MCF 10A (cell line): ENCODE results near the gene SCN1B. TPM values are rescaled to one million over a fixed set of nuclear protein-coding genes. Genes with fewer than 3 reads are reported as not detected.

Experiments used
- BruUV-seq: library from RNA; stranded (reverse); fragments of 400-500 nt; replicated peaks from 2 replicates; lab custom pipeline; 2021; lab: Mats Ljungman, UMichigan
- CTCF ChIA-PET: fragments of 300-600 bp; sonication (Branson Sonifier 250); formaldehyde crosslinking; extraction: SDS; loops from one replicate; lab custom pipeline; 2021; ENCODE audit warnings: antibody characterized with exemption, inconsistent platforms; lab: Yijun Ruan, JAX
- POLR2A ChIA-PET: fragments of 300-600, 350-650 bp; sonication (Branson Sonifier 250); formaldehyde crosslinking; extraction: SDS; loops from one replicate; lab custom pipeline; 2020; ENCODE audit warnings: antibody characterized with exemption, inconsistent platforms; lab: Yijun Ruan, JAX
- DNase-seq: peaks from one replicate; pipeline ENCODE4 v3.0.0-alpha.2; 2018; ENCODE audit not compliant: unreplicated experiment
- H3K27ac Mint-ChIP-seq: one replicate; pipeline ENCODE4 v1.8.0; 2022; ENCODE audit warnings: mild to moderate bottlenecking, low read depth, mixed read lengths; ENCODE audit not compliant: unreplicated experiment
- H3K27me3 Mint-ChIP-seq: one replicate; pipeline ENCODE4 v1.8.0; 2022; ENCODE audit warnings: mixed read lengths; ENCODE audit not compliant: insufficient read depth, unreplicated experiment
- H3K36me3 Mint-ChIP-seq: one replicate; pipeline ENCODE4 v1.8.0; 2022; ENCODE audit warnings: mild to moderate bottlenecking, moderate library complexity, mixed read lengths; ENCODE audit not compliant: insufficient read depth, unreplicated experiment
- H3K4me1 Mint-ChIP-seq: one replicate; pipeline ENCODE4 v1.8.0; 2022; ENCODE audit warnings: mixed read lengths; ENCODE audit not compliant: insufficient read depth, unreplicated experiment
- H3K4me3 Mint-ChIP-seq: one replicate; pipeline ENCODE4 v1.8.0; 2022; ENCODE audit warnings: mild to moderate bottlenecking, moderate library complexity, mixed read lengths; ENCODE audit not compliant: unreplicated experiment
- H3K9me3 Mint-ChIP-seq: one replicate; pipeline ENCODE4 v1.8.0; 2022; ENCODE audit warnings: mixed read lengths; ENCODE audit not compliant: unreplicated experiment
- CTCF ChIP-seq: fragments of 200-600 bp; IDR thresholded peaks from one replicate; pipeline ENCODE4 v1.8.0; 2022; ENCODE audit warnings: antibody characterized with exemption, mild to moderate bottlenecking; ENCODE audit not compliant: unreplicated experiment
- intact Hi-C: fragments of 100-400 bp; cut with micrococcal nuclease; formaldehyde crosslinking; loops from 2 replicates; pipeline ENCODE4 v1.14.1; 2022
- total RNA-seq: library from RNA; stranded (reverse); gene quantifications from 2 replicates; pipeline ENCODE4 v1.2.3, GENCODE V29; 2022

SCN1B gene
- total RNA-seq, 1 experiment from 2014 or later = 0.19 TPM

GRCh38 chr19:35043906-35044305 is 13.6 kb downstream of the SCN1B start:
- POLR2A ChIA-PET = interaction anchor here (0.8 to 1.5 kb wide), 6 partner anchors 12 to 79 kb away, joined by 3 to 4 read pairs (median 3); no protein-coding TSS in a partner anchor
- intact Hi-C loops = loop anchor here (1.0 kb wide), 3 partner anchors 44 to 97 kb away; no protein-coding TSS in a partner anchor
- H3K4me3 Mint-ChIP-seq = no peak overlapping the region
- TF ChIP-seq CTCF = no peak
- CTCF ChIA-PET = interaction anchor here (0.5 to 6.3 kb wide), 41 partner anchors 7 to 1048 kb away, joined by 3 to 75 read pairs (median 5); partner anchors contain the start of gene LGI4
- H3K4me1 Mint-ChIP-seq = peaks cover 6% of the 10 kb centered on the region
- no peaks in the 10 kb centered on the region for H3K27me3 Mint-ChIP-seq
- DNase-seq = no peak
- no peaks in the 10 kb centered on the region for H3K36me3 Mint-ChIP-seq
- H3K9me3 Mint-ChIP-seq = no peaks in the 10 kb centered on the region
- no peak overlapping the region for H3K27ac Mint-ChIP-seq
- BruUV-seq = no TSS peak

- ChIA-PET CTCF (interaction anchor here (0.5 to 6.3 kb wide), 48 partner anchors 11 to 1049 kb away, joined by 3 to 75 read pairs (median 4); partner anchors contain the start of gene LGI4), POLR2A (interaction anchor here (0.9 to 1.5 kb wide), 3 partner anchors 20 to 78 kb away, joined by 3 to 4 read pairs (median 4); no protein-coding TSS in a partner anchor)
- Mint-ChIP-seq H3K27ac (no peak overlapping the region), H3K4me3 (no peak overlapping the region), H3K27me3 (no peaks in the 10 kb centered on the region), H3K36me3 (no peaks in the 10 kb centered on the region), H3K9me3 (no peaks in the 10 kb centered on the region), H3K4me1 (peaks cover 6% of the 10 kb centered on the region)
- intact Hi-C loops = loop anchor here (1.0 kb wide), 3 partner anchors 44 to 97 kb away; no protein-coding TSS in a partner anchor
- peak; percentile 94 for TF ChIP-seq CTCF
- BruUV-seq = no TSS peak
- peak; percentile 77 for DNase-seq
Measured at GRCh38 chr19:35044317-35045117, 14.2 kb downstream of the SCN1B start.

GRCh38 chr19:35045667-35046300 is 15.5 kb downstream of the SCN1B start:
- peak; percentile 47 for DNase-seq
- ChIA-PET POLR2A (interaction anchor here (0.7 to 1.0 kb wide), 2 partner anchors 69 to 77 kb away, joined by 3 to 4 read pairs; no protein-coding TSS in a partner anchor), CTCF (interaction anchor here (0.6 to 6.3 kb wide), 16 partner anchors 8 to 229 kb away, joined by 3 to 75 read pairs (median 4); partner anchors contain the start of genes GRAMD1A and LGI4)
- Mint-ChIP-seq H3K9me3 (no peaks in the 10 kb centered on the region), H3K4me1 (peaks cover 6% of the 10 kb centered on the region), H3K4me3 (no peak overlapping the region), H3K27me3 (no peaks in the 10 kb centered on the region), H3K36me3 (no peaks in the 10 kb centered on the region), H3K27ac (no peak overlapping the region)
- intact Hi-C loops = no loop called here
- BruUV-seq = no TSS peak
- peak; percentile 37 for TF ChIP-seq CTCF
